Measurements from ENCODE around the gene STOM. TPM values are rescaled to one million over a fixed set of nuclear protein-coding genes. Genes with fewer than 3 reads are reported as not detected.

The STOM gene
- total and polyA plus RNA-seq, 5 donors: 146 to 246 (median 153) TPM

- Histone ChIP-seq H3K4me1 (ENCODE audit: control insufficient read depth, insufficient read depth, low read length) (peaks cover 10% of the 10 kb centered on the region), H3K27ac (ENCODE audit: low read length) (peak overlapping the region; percentile 6), H3K9me3 (ENCODE audit: control insufficient read depth, low read length) (no peaks in the 10 kb centered on the region), H3K4me3 (ENCODE audit: low read length) (no peak overlapping the region), H3K27me3 (ENCODE audit: control insufficient read depth, insufficient read depth) (no peaks in the 10 kb centered on the region)
- intact Hi-C loops (cut with DNase I): loop anchor here in 1 of 4 donors (10.0 kb wide), 1 partner anchor 94 kb away; no protein-coding TSS in a partner anchor
- ATAC-seq (peak; percentile 3 to 7), DNase-seq (peak in 2 of 3 donors; percentile 49 to 59)
- 83% methylated on average over 13 of the region's 13 CpGs for WGBS
Observed at GRCh38 chr9:121308765-121309164, 61.3 kb downstream of the STOM start.

DNA sequence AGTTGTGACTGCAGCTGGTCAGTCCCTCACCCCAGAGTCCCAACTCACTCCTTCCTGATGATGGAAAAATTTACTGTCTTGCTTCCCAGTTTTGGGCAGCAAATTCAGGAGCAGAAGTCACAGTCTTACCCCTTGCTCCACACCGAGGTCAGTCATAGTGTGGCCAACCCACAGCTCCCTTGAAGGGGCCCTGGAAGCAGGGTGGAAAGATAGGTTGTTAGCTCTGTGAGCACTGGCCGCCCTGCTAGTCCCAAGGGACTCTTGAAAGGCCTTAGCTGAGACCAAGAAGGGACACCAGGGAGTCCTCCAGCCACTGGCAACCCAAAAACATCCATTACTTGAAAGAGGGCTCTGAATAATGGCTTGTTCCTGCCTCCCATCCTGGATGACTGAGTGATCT lies 62.1 kb downstream of the STOM start:
- 74% methylated on average over 2 of the region's 2 CpGs for WGBS
- H3K27me3 ChIP-seq (ENCODE audit: control insufficient read depth, insufficient read depth): no peaks in the 10 kb centered on the region
- no peaks in the 10 kb centered on the region for H3K9me3 ChIP-seq (ENCODE audit: control insufficient read depth, low read length)
- intact Hi-C loops (cut with DNase I): loop anchor here in 1 of 4 donors (10.0 kb wide), 1 partner anchor 93 kb away; no protein-coding TSS in a partner anchor
- peak overlapping the region; percentile 51 for H3K27ac ChIP-seq (ENCODE audit: low read length)
- H3K4me3 ChIP-seq (ENCODE audit: low read length): no peak overlapping the region
- no peak for ATAC-seq
- DNase-seq: peak in 1 of 3 donors; percentile 55
- peaks cover 10% of the 10 kb centered on the region for H3K4me1 ChIP-seq (ENCODE audit: control insufficient read depth, insufficient read depth, low read length)

DNA sequence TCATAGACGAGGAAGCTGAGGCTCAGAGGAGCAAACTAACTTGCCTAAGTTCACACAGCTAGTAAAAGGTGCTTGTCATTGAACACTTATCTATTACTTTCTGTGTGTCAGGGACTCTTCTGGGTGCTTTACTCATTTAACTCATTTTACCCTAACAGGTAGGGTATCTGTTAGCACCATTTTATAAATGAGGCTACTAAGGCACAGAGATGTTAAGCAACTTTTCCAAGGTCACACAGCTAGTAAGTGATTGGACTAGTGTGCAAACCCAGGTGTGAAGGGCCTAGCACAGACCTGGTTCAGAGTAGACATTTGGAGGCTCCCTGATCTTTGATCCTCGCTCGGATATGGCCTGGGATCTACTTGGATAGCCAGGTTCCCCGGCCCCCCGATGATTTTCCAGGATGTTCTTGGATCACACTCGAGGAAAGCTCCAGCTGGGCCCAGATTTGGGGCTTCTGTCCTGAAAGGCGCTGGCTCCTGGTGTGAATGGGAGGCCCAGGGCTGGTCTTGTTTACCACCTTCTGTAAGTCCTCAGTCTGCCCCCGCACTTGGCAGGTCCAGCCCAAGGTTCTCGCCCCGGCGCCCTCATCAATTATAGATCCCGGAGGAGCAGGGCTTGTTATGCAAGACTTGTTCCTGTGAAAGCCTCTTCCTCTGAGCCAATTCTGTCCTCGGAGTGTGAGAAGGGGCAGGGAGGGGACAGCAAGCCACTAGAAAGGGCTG lies 64.6 kb downstream of the STOM start:
- intact Hi-C loops (cut with DNase I): loop anchor here in 1 of 4 donors (10.0 kb wide), 1 partner anchor 91 kb away; no protein-coding TSS in a partner anchor
- DNase-seq (peak; percentile 83 to 94 (median 90)), ATAC-seq (peak; percentile 36 to 64)
- peaks cover 12% of the 10 kb centered on the region for H3K4me1 ChIP-seq (ENCODE audit: control insufficient read depth, insufficient read depth, low read length)
- H3K4me3 ChIP-seq (ENCODE audit: low read length): peak overlapping the region; percentile 24
- WGBS: 47% methylated on average over 13 of the region's 13 CpGs
- H3K27ac ChIP-seq (ENCODE audit: low read length): peak overlapping the region; percentile 71
- H3K9me3 ChIP-seq (ENCODE audit: control insufficient read depth, low read length): no peaks in the 10 kb centered on the region
- H3K27me3 ChIP-seq (ENCODE audit: control insufficient read depth, insufficient read depth): no peaks in the 10 kb centered on the region

GRCh38 chr9:121304707-121305106 lies 65.3 kb downstream of the STOM start:
- ATAC-seq (no peak), DNase-seq (no peak)
- H3K4me3 ChIP-seq (ENCODE audit: low read length): peak overlapping the region; percentile 24
- 87% methylated on average over 1 of the region's 1 CpG for WGBS
- peaks cover 12% of the 10 kb centered on the region for H3K4me1 ChIP-seq (ENCODE audit: control insufficient read depth, insufficient read depth, low read length)
- peak overlapping the region; percentile 75 for H3K27ac ChIP-seq (ENCODE audit: low read length)
- no peaks in the 10 kb centered on the region for H3K27me3 ChIP-seq (ENCODE audit: control insufficient read depth, insufficient read depth)
- intact Hi-C loops (cut with DNase I): loop anchor here in 1 of 4 donors (10.0 kb wide), 1 partner anchor 90 kb away; no protein-coding TSS in a partner anchor
- H3K9me3 ChIP-seq (ENCODE audit: control insufficient read depth, low read length): no peaks in the 10 kb centered on the region

DNA sequence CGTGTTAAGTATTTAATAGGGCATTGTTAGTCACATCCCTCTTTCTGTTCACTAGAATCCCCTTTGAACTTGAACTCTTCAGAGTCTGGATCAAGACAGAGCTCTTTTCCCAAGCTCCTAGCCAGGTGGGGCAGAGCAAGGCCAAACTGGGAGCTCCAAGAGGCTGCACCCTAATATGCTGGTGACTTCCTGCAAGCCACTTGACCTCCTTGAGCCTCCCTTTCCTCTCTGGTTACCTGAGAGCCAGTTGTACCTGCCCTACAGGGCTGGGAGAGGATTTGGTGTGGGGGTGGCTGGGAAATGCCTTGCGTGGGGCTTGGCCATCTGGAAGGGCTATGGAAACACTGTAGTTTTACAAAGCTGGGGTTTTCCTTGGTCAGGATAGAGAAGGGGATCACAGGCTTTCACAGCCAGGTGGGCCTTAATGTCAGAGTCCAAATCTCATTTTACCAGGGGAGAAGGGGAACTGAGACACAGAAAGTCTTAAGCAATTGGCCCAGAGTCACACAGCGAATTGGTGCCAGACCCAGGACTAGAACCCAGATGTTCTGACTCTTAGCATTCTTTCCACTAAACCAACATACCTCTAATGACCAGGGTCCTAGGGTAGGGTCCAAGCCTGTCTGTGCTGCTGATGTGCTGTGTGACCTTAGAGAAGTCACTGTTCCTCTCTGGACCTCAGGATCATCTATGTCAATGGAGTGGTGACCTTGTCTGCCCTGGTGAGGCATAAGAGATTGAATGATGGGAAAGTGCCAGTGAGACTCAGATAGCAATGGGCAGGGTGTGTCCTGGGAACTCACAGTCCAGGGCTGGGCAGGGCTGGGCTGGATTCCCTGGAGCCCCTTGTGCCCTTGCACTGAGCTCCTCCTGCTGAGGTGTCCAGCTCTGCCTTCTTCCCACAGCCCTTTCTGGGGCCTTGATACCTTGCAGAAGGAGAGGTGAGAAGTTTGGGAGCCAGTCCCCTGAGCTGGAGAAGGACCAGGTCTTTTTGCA lies 66.3 kb downstream of the STOM start:
- intact Hi-C loops (cut with DNase I): loop anchor here in 1 of 4 donors (10.0 kb wide), 1 partner anchor 89 kb away; no protein-coding TSS in a partner anchor
- Histone ChIP-seq H3K27ac (ENCODE audit: low read length) (peak overlapping the region; percentile 75), H3K27me3 (ENCODE audit: control insufficient read depth, insufficient read depth) (no peaks in the 10 kb centered on the region), H3K4me3 (ENCODE audit: low read length) (peak overlapping the region; percentile 34), H3K9me3 (ENCODE audit: control insufficient read depth, low read length) (no peaks in the 10 kb centered on the region), H3K4me1 (ENCODE audit: control insufficient read depth, insufficient read depth, low read length) (peaks cover 11% of the 10 kb centered on the region)
- ATAC-seq: peak in 1 of 2 donors; percentile 2
- peak in 2 of 3 donors; percentile 43 to 65 for DNase-seq
- 81% methylated on average over 3 of the region's 3 CpGs for WGBS

DNA sequence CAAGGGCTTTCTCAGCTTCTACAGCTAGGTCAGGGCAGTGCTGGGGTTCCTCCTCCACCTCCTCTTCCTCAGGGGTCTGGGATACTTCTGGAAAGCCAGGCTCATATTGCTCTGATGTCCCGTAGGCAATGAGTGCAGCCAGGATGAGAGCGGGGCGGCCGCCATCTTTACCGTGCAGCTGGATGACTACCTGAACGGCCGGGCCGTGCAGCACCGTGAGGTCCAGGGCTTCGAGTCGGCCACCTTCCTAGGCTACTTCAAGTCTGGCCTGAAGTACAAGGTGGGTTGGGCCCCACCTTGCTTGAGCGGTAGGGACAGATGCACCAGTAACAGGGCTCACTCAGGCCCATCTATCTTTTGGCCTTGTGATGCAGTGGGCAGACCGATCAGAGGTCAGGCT lies 67.3 kb downstream of the STOM start:
- peak overlapping the region; percentile 34 for H3K4me3 ChIP-seq (ENCODE audit: low read length)
- intact Hi-C loops (cut with DNase I): loop anchor here in 1 of 4 donors (10.0 kb wide), 1 partner anchor 88 kb away; no protein-coding TSS in a partner anchor
- no peak for ATAC-seq
- no peaks in the 10 kb centered on the region for H3K9me3 ChIP-seq (ENCODE audit: control insufficient read depth, low read length)
- H3K27me3 ChIP-seq (ENCODE audit: control insufficient read depth, insufficient read depth): no peaks in the 10 kb centered on the region
- peak in 2 of 3 donors; percentile 26 to 63 for DNase-seq
- peaks cover 14% of the 10 kb centered on the region for H3K4me1 ChIP-seq (ENCODE audit: control insufficient read depth, insufficient read depth, low read length)
- H3K27ac ChIP-seq (ENCODE audit: low read length): peak overlapping the region; percentile 54
- whole genome bisulfite sequencing: 89% methylated on average over 13 of the region's 13 CpGs

DNA sequence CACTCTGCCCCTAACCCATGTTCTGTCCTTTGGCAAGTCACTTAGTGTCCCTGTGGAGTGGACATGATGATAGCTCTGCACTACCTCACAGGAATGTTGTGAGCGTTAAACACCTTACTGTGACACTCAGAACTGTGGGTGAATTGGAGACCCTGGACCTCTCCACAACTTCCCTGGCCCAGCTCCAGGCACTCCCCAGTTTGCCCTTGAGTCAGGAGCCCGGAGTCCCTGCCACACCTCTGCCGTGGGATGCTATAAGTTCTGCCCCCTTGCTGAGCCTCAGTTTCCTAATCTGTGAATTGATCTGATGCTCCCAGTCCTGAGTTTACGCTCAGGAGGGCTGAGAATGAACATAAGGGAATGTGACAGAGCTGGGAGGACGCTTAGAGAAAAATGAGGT lies 67.7 kb downstream of the STOM start:
- H3K4me3 ChIP-seq (ENCODE audit: low read length): peak overlapping the region; percentile 34
- H3K27ac ChIP-seq (ENCODE audit: low read length): peak overlapping the region; percentile 54
- DNase-seq (peak in 2 of 3 donors; percentile 63 to 77), ATAC-seq (no peak)
- no peaks in the 10 kb centered on the region for H3K9me3 ChIP-seq (ENCODE audit: control insufficient read depth, low read length)
- intact Hi-C loops (cut with DNase I): loop anchor here in 1 of 4 donors (10.0 kb wide), 1 partner anchor 88 kb away; no protein-coding TSS in a partner anchor
- WGBS: 85% methylated on average over 5 of the region's 5 CpGs
- peaks cover 13% of the 10 kb centered on the region for H3K4me1 ChIP-seq (ENCODE audit: control insufficient read depth, insufficient read depth, low read length)
- no peaks in the 10 kb centered on the region for H3K27me3 ChIP-seq (ENCODE audit: control insufficient read depth, insufficient read depth)

GRCh38 chr9:121301881-121302286 lies 68.2 kb downstream of the STOM start:
- 79% methylated on average over 11 of the region's 11 CpGs for WGBS
- H3K9me3 ChIP-seq (ENCODE audit: control insufficient read depth, low read length): no peaks in the 10 kb centered on the region
- DNase-seq: peak in 2 of 3 donors; percentile 52 to 62
- peaks cover 14% of the 10 kb centered on the region for H3K4me1 ChIP-seq (ENCODE audit: control insufficient read depth, insufficient read depth, low read length)
- no peak for ATAC-seq
- intact Hi-C loops (cut with DNase I): loop anchor here in 1 of 4 donors (10.0 kb wide), 1 partner anchor 87 kb away; no protein-coding TSS in a partner anchor
- H3K4me3 ChIP-seq (ENCODE audit: low read length): peak overlapping the region; percentile 34
- H3K27ac ChIP-seq (ENCODE audit: low read length): peak overlapping the region; percentile 54
- H3K27me3 ChIP-seq (ENCODE audit: control insufficient read depth, insufficient read depth): no peaks in the 10 kb centered on the region

- Histone ChIP-seq H3K27me3 (ENCODE audit: control insufficient read depth, insufficient read depth) (no peaks in the 10 kb centered on the region), H3K27ac (ENCODE audit: low read length) (peak overlapping the region; percentile 94), H3K4me1 (ENCODE audit: control insufficient read depth, insufficient read depth, low read length) (peaks cover 27% of the 10 kb centered on the region), H3K4me3 (ENCODE audit: low read length) (peak overlapping the region; percentile 94), H3K9me3 (ENCODE audit: control insufficient read depth, low read length) (no peaks in the 10 kb centered on the region)
- ATAC-seq: no peak
- WGBS: 42% methylated on average over 13 of the region's 13 CpGs
- intact Hi-C loops (cut with DNase I): loop anchor here in 1 of 4 donors (10.0 kb wide), 1 partner anchor 86 kb away; no protein-coding TSS in a partner anchor
- DNase-seq: peak in 2 of 3 donors; percentile 23 to 38
Observed at GRCh38 chr9:121300283-121301119, 69.5 kb downstream of the STOM start.
